Cerebellar nuclear complex (tissue), 1 donor: ENCODE results near the gene CAMP.
"Not testable (repeated sequence)": the region's sequence is repeated elsewhere in the genome, so short reads cannot be mapped to it uniquely, and the experiment has no call there.

ENCODE experiments used
- DNase-seq, 2 experiments: peaks; one replicate each; lab custom pipeline; 2025; lab: John Stamatoyannopoulos, UW

CAMP gene

GRCh38 chr3:48222616-48223513, at the start of gene CAMP:
Gene CAMP, plus strand, starts transcription at chr3:48223495. Its CDS starts 17 bp downstream, at chr3:48223512.
- no peak for DNase-seq

GRCh38 chr3:48178072-48178471, 45.2 kb upstream of the CAMP start:
- no peak for DNase-seq

- DNase-seq = no peak
Observed at GRCh38 chr3:48180021-48180420, 43.3 kb upstream of the CAMP start.

GRCh38 chr3:48180531-48181253, 42.6 kb upstream of the CAMP start:
- no peak for DNase-seq

GRCh38 chr3:48184299-48184698, 39.0 kb upstream of the CAMP start:
- no peak for DNase-seq

GRCh38 chr3:48185129-48185528, 38.2 kb upstream of the CAMP start:
- no peak for DNase-seq

GRCh38 chr3:48186631-48187300, 36.5 kb upstream of the CAMP start:
- DNase-seq = no peak

GRCh38 chr3:48187301-48187578, 36.1 kb upstream of the CAMP start:
- DNase-seq = no peak

- DNase-seq = no peak
Observed at GRCh38 chr3:48187579-48188265, 35.6 kb upstream of the CAMP start.

GRCh38 chr3:48188266-48189201, 34.8 kb upstream of the CAMP start, which contains the start of gene CDC25A:
Gene CDC25A, minus strand, starts transcription at chr3:48188417. Its CDS starts 470 bp downstream, at chr3:48187947.
- DNase-seq = peak; percentile 74 to 96

- DNase-seq = no peak
Observed at GRCh38 chr3:48189321-48189720, 34.0 kb upstream of the CAMP start.

- no peak for DNase-seq
Observed at GRCh38 chr3:48190911-48191310, 32.4 kb upstream of the CAMP start.

GRCh38 chr3:48194446-48195071, 28.7 kb upstream of the CAMP start:
- no peak for DNase-seq

GRCh38 chr3:48196611-48197010, 26.7 kb upstream of the CAMP start:
- DNase-seq = no peak

GRCh38 chr3:48199117-48199516, 24.2 kb upstream of the CAMP start:
- no peak for DNase-seq

GRCh38 chr3:48202632-48203031, 20.7 kb upstream of the CAMP start:
- DNase-seq = no peak

- no peak for DNase-seq
Observed at GRCh38 chr3:48208076-48208475, 15.2 kb upstream of the CAMP start.

- DNase-seq = no peak
Observed at GRCh38 chr3:48209445-48209844, 13.8 kb upstream of the CAMP start.

GRCh38 chr3:48210534-48210933, 12.8 kb upstream of the CAMP start:
- not testable (repeated sequence) for DNase-seq

- not testable (repeated sequence) for DNase-seq
Observed at GRCh38 chr3:48211776-48212175, 11.5 kb upstream of the CAMP start.
